HL-60 (cell line): ENCODE measurements around the gene STK24.

Experiments used
- POLR2AphosphoS5 ChIP-seq: IDR thresholded peaks from 2 replicates; pipeline ENCODE4 v1.6.1; 2012; ENCODE audit warnings: low read depth
- REST ChIP-seq: IDR thresholded peaks from 2 replicates; pipeline ENCODE4 v1.6.1; 2012; ENCODE audit warnings: low read depth; ENCODE audit not compliant: insufficient replicate concordance
- TF ChIP-seq, protein P1 (sequence below): IDR thresholded peaks from one replicate; pipeline ENCODE4 v1.5.1; 2011; ENCODE audit warnings: low read length, control low read depth, inconsistent platforms; ENCODE audit not compliant: insufficient read depth

DNA sequence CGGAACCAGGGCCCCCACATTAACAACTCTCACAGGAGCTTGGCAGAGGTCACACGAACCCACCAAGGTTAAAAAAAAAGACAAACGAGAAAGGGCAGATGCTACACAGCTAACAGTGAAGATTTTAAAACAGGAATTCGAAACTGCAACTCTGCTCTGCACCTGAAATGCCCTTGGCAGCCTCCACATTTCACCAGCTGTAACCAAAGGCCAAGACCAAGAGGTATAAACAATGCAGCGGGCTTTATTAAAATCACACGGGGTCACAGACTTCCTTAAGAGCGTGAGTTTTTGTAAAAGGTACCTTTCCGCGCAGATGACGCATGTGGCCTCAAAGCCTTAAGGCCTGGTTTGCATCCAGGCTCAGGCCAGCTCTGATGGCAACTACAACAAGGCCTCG is 88.2 kb downstream of the STK24 start:
- TF ChIP-seq, protein P1, sequence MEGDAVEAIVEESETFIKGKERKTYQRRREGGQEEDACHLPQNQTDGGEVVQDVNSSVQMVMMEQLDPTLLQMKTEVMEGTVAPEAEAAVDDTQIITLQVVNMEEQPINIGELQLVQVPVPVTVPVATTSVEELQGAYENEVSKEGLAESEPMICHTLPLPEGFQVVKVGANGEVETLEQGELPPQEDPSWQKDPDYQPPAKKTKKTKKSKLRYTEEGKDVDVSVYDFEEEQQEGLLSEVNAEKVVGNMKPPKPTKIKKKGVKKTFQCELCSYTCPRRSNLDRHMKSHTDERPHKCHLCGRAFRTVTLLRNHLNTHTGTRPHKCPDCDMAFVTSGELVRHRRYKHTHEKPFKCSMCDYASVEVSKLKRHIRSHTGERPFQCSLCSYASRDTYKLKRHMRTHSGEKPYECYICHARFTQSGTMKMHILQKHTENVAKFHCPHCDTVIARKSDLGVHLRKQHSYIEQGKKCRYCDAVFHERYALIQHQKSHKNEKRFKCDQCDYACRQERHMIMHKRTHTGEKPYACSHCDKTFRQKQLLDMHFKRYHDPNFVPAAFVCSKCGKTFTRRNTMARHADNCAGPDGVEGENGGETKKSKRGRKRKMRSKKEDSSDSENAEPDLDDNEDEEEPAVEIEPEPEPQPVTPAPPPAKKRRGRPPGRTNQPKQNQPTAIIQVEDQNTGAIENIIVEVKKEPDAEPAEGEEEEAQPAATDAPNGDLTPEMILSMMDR, result no peak
- TF ChIP-seq POLR2AphosphoS5, result no peak
- no peak for TF ChIP-seq REST
